GM12878 (cell line): ENCODE measurements around the gene NUDT22. TPM values are rescaled to one million over a fixed set of nuclear protein-coding genes. Genes with fewer than 3 reads are reported as not detected.

Experiments
- BHLHE40 ChIP-seq, 2 experiments: fragments of 450-650 bp in 1 of 2; IDR thresholded peaks; 2 replicates each; pipeline ENCODE4 v1.6.1; 2011 to 2017; ENCODE audit warnings: low read depth in 2 of 2, borderline replicate concordance in 1 of 2, improper control_type of control experiment in 1 of 2, low read length in 1 of 2, mild to moderate bottlenecking in 1 of 2
- CEBPZ ChIP-seq: fragments of 150-350 bp; IDR thresholded peaks from 2 replicates; pipeline ENCODE4 v1.6.1; 2016; ENCODE audit warnings: low read depth, low read length
- CREM ChIP-seq: IDR thresholded peaks from 2 replicates; pipeline ENCODE4 v1.6.1; 2014; ENCODE audit warnings: antibody characterized with exemption, low read depth
- CTCF ChIP-seq, 3 experiments: IDR thresholded peaks in 2 of 3; conservative IDR thresholded peaks in 1 of 3; 2 replicates each; pipeline ENCODE4 v1.5.1; 2011; ENCODE audit warnings: low read depth in 3 of 3, low read length in 3 of 3, mild to moderate bottlenecking in 3 of 3, control low read depth in 2 of 3, moderate library complexity in 2 of 3, inconsistent platforms in 1 of 3, mixed read lengths in 1 of 3; ENCODE audit not compliant: control insufficient read depth in 2 of 3, insufficient read depth in 1 of 3; ENCODE audit errors: extremely low read depth in 1 of 3
- E4F1 ChIP-seq: fragments of 450-650 bp; IDR thresholded peaks from 2 replicates; pipeline ENCODE4 v1.6.1; 2018; ENCODE audit warnings: borderline replicate concordance, mild to moderate bottlenecking; ENCODE audit not compliant: partially characterized antibody
- EP300 ChIP-seq, 2 experiments: fragments of 150-350 bp in 1 of 2; IDR thresholded peaks; 2 replicates each; pipeline ENCODE4 v1.6.1; 2011 to 2012; ENCODE audit warnings: low read depth in 2 of 2, low read length in 2 of 2, borderline replicate concordance in 1 of 2, improper control_type of control experiment in 1 of 2, inconsistent platforms in 1 of 2; ENCODE audit not compliant: control insufficient read depth in 1 of 2
- FOS ChIP-seq: IDR thresholded peaks from 3 replicates; pipeline ENCODE4 v1.6.1; 2011; ENCODE audit warnings: borderline replicate concordance; ENCODE audit not compliant: insufficient read length; ENCODE audit errors: extremely low read depth
- MYC ChIP-seq: IDR thresholded peaks from 2 replicates; pipeline ENCODE4 v1.6.1; 2011; ENCODE audit warnings: mild to moderate bottlenecking, low read length, moderate library complexity, inconsistent platforms; ENCODE audit not compliant: insufficient read depth, insufficient replicate concordance, insufficient read length, severe bottlenecking
- NR2C2 ChIP-seq: IDR thresholded peaks from 2 replicates; pipeline ENCODE4 v1.6.1; 2011; ENCODE audit warnings: borderline replicate concordance, low read depth; ENCODE audit not compliant: control insufficient read depth, insufficient read length
- RELA ChIP-seq: fragments of 450-650 bp; IDR thresholded peaks from 2 replicates; pipeline ENCODE4 v1.8.0; 2014; ENCODE audit warnings: borderline replicate concordance; ENCODE audit not compliant: partially characterized antibody
- RELB ChIP-seq: fragments of 450-650 bp; IDR thresholded peaks from 2 replicates; pipeline ENCODE4 v1.6.1; 2017; ENCODE audit warnings: low read depth, mild to moderate bottlenecking, moderate library complexity
- SRF ChIP-seq, 2 experiments: IDR thresholded peaks; 2 replicates each; pipeline ENCODE4 v1.6.1; 2011; ENCODE audit warnings: low read depth in 2 of 2, low read length in 2 of 2, mild to moderate bottlenecking in 1 of 2, moderate library complexity in 1 of 2
- TCF12 ChIP-seq: IDR thresholded peaks from 2 replicates; pipeline ENCODE4 v1.6.1; 2011; ENCODE audit warnings: low read depth, mild to moderate bottlenecking, low read length
- YY1 ChIP-seq: IDR thresholded peaks from 2 replicates; pipeline ENCODE4 v1.6.1; 2011; ENCODE audit warnings: low read depth, mild to moderate bottlenecking, low read length
- ZNF274 ChIP-seq: IDR thresholded peaks from one replicate; pipeline ENCODE4 v1.8.0; 2011; ENCODE audit not compliant: insufficient read length, insufficient read depth
- polyA plus RNA-seq, 11 experiments: library from polyadenylated mRNA; depleted of rRNA in 4 of 11; unstranded in 6 of 11; stranded (reverse) in 5 of 11; fragments of >200 nt; fragmentation: Nextera tagmentation in 4 of 11; fragmentation: Illumina TruSeq in 1 of 11; extraction: Ambion mirVana in 4 of 11; extraction: Trizol in 1 of 11; gene quantifications; 1 replicate in 1 of 11; 2 replicates in 10 of 11; pipeline versions ENCODE4 v1.2.1 to v1.2.3, GENCODE V29; 2011 to 2016; ENCODE audit warnings: inconsistent platforms in 2 of 11, missing spikeins in 2 of 11, low read depth in 1 of 11
- total RNA-seq, 4 experiments: library from RNA; depleted of rRNA in 3 of 4; stranded (reverse); fragments of >200 nt in 3 of 4; fragmentation: Illumina TruSeq in 1 of 4; extraction: Trizol in 1 of 4; gene quantifications; 2 replicates each; pipeline versions ENCODE4 v1.2.1 to v1.2.3, GENCODE V29; 2013 to 2021
- TF ChIP-seq, protein P1 (sequence below): fragments of 450-650 bp; IDR thresholded peaks from 2 replicates; pipeline ENCODE4 v1.6.1; 2014; ENCODE audit warnings: mild to moderate bottlenecking

NUDT22 gene
- total and polyA plus RNA-seq, 10 of the 15 experiments (the other 5 are each of a cell fraction or from before 2014, with no cell fraction given) = 6.7 to 115 (median 64.7) TPM

DNA sequence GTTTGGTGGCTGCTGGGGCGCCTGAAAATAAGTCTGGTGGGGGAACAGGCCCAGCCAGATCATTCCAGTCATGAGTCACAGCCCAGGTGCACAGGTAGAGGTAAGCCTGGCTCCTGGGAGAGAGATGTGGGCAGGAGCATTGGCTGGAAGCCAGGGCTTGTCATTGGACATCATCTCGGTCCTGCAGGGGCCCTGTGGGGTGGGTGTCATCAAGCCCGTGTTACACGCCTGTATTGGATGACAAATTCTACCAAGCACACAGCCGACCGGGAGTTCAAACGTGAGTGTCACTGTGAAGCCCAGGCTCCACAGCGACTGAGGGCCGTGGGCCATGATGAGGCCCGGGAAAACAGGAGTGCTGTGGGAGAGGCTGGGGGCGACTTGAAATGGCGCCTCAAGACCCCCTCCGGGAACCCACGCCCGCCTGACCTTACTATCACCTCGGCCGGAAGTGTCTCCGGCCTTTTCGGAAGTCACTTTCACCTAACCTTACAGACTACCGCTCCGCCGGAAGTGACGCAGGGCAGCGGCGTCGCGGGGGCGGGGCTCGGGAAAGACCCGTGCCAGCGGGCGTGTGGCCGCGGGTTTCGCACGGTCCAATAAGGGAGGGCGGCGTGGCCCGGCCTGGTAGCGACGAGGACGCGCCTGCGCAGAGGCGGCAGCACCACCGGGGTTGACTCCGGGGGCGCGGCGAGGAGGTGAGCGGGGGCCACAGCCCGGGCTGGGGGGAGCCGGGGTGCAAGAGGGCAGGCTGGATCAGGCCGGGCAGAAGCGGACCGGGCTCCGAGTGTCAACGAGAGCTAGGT lies 14.6 kb downstream of the NUDT22 start, which contains the start of gene FKBP2 (continued):
- TF ChIP-seq ZNF274 = no peak
- TF ChIP-seq RELB = peak; percentile 59; the same call in 1 of the 2 replicates
- TF ChIP-seq MYC = no peak
- TF ChIP-seq SRF (IDR thresholded peaks at IDR 0.05; ENCODE audit: low read depth in 2 of 2, low read length in 2 of 2) = no peak
- TF ChIP-seq YY1 = peak; percentile 77
- TF ChIP-seq CEBPZ = no peak
- TF ChIP-seq, protein P1, sequence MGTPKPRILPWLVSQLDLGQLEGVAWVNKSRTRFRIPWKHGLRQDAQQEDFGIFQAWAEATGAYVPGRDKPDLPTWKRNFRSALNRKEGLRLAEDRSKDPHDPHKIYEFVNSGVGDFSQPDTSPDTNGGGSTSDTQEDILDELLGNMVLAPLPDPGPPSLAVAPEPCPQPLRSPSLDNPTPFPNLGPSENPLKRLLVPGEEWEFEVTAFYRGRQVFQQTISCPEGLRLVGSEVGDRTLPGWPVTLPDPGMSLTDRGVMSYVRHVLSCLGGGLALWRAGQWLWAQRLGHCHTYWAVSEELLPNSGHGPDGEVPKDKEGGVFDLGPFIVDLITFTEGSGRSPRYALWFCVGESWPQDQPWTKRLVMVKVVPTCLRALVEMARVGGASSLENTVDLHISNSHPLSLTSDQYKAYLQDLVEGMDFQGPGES = no peak
- TF ChIP-seq TCF12 = peak; percentile 34; the same call in 1 of the 2 replicates
- TF ChIP-seq NR2C2 = no peak
- no peak for TF ChIP-seq FOS
- no peak for TF ChIP-seq E4F1
- TF ChIP-seq EP300 (IDR thresholded peaks at IDR 0.05; ENCODE audit: borderline replicate concordance in 1 of 2, control insufficient read depth in 1 of 2, low read depth in 2 of 2, low read length in 2 of 2) = no peak; a peak in 1 of 4 replicates
- no peak for TF ChIP-seq CTCF (IDR thresholded peaks at IDR 0.05 in 2 of 3, conservative IDR thresholded peaks at IDR 0.05 in 1 of 3; ENCODE audit: control insufficient read depth in 2 of 3, extremely low read depth in 1 of 3, insufficient read depth in 1 of 3, low read depth in 3 of 3, low read length in 3 of 3)
- peak; percentile 89 for TF ChIP-seq RELA
- peak; percentile 96 to 99 for TF ChIP-seq BHLHE40 (IDR thresholded peaks at IDR 0.05; ENCODE audit: borderline replicate concordance in 1 of 2, low read depth in 2 of 2, low read length in 1 of 2)
- TF ChIP-seq CREM = peak; percentile 95
